RWPE2 (cell line): ENCODE data around the gene JAM2.

Source experiments
- ATAC-seq: fragments of 200-7000 bp; cut with Tn5 transposase; 3 replicates; pipeline ENCODE4 v1.9.1; 2021; ENCODE audit warnings: low read depth
- DNase-seq: peaks from one replicate; pipeline ENCODE4 v3.0.0-alpha.2; 2020; ENCODE audit warnings: low spot score
- H3K27ac ChIP-seq: fragments of 450-650 bp; 2 replicates; pipeline ENCODE4 v1.5.1; 2017; ENCODE audit warnings: mild to moderate bottlenecking; ENCODE audit not compliant: poor library complexity, severe bottlenecking
- H3K27me3 ChIP-seq: fragments of 250-450 bp; sonication (Bioruptor Pico); 2 replicates; pipeline ENCODE4 v1.5.1; 2021; ENCODE audit warnings: mild to moderate bottlenecking, moderate library complexity; ENCODE audit not compliant: insufficient read depth, poor library complexity, severe bottlenecking
- H3K36me3 ChIP-seq: fragments of 250-450 bp; sonication (Bioruptor Pico); 2 replicates; pipeline ENCODE4 v1.5.1; 2020; ENCODE audit warnings: low read depth, mild to moderate bottlenecking, moderate library complexity
- H3K4me1 ChIP-seq: fragments of 250-450 bp; sonication (Bioruptor Pico); 2 replicates; pipeline ENCODE4 v1.5.1; 2021; ENCODE audit warnings: mild to moderate bottlenecking, moderate library complexity; ENCODE audit not compliant: insufficient read depth, poor library complexity, severe bottlenecking
- H3K4me3 ChIP-seq: fragments of 250-450 bp; sonication (Bioruptor Pico); 2 replicates; pipeline ENCODE4 v1.5.1; 2021; ENCODE audit warnings: mild to moderate bottlenecking, moderate library complexity; ENCODE audit not compliant: severe bottlenecking
- H3K9me3 ChIP-seq: fragments of 250-450 bp; sonication (Bioruptor Pico); 2 replicates; pipeline ENCODE4 v1.5.1; 2021; ENCODE audit warnings: mild to moderate bottlenecking, moderate library complexity; ENCODE audit not compliant: severe bottlenecking
- CTCF ChIP-seq: fragments of 450-650 bp; IDR thresholded peaks from one replicate; pipeline ENCODE4 v1.5.1; 2017; ENCODE audit warnings: mild to moderate bottlenecking, moderate library complexity; ENCODE audit not compliant: poor library complexity, severe bottlenecking

Gene JAM2

DNA sequence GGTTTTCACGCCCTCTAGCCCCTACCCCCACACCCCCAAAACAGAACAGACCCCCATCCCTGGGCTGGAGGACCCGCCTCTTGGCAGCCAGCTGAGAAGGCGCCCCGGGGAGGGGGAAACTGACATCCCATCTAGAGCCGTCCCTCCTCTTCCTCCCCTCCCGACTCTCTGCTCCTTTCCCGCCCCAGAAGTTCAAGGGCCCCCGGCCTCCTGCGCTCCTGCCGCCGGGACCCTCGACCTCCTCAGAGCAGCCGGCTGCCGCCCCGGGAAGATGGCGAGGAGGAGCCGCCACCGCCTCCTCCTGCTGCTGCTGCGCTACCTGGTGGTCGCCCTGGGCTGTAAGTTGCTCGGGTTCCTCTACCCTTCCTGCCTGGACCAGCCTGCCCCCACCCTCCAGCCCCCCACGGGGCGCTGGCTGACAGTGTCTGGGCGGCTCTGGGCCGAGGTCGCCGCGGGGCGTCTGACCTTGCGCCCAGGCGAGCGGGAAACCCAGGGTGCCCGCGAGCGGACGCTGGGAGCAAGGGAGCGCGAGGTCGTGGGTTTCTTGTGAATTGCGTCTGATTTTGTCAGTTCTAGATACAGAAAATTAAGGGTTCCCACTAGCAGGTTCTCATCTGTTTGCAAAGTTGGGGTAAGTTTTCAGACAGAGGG is 618 bp downstream of the JAM2 start:
- Histone ChIP-seq H3K27ac (no peak overlapping the region), H3K36me3 (no peaks in the 10 kb centered on the region), H3K9me3 (no peaks in the 10 kb centered on the region), H3K4me1 (no peaks in the 10 kb centered on the region), H3K27me3 (peaks cover 39% of the 10 kb centered on the region), H3K4me3 (peak overlapping the region; percentile 30)
- peak; percentile 30 for TF ChIP-seq CTCF
- DNase-seq = no peak
- ATAC-seq = peak; percentile 71

DNA sequence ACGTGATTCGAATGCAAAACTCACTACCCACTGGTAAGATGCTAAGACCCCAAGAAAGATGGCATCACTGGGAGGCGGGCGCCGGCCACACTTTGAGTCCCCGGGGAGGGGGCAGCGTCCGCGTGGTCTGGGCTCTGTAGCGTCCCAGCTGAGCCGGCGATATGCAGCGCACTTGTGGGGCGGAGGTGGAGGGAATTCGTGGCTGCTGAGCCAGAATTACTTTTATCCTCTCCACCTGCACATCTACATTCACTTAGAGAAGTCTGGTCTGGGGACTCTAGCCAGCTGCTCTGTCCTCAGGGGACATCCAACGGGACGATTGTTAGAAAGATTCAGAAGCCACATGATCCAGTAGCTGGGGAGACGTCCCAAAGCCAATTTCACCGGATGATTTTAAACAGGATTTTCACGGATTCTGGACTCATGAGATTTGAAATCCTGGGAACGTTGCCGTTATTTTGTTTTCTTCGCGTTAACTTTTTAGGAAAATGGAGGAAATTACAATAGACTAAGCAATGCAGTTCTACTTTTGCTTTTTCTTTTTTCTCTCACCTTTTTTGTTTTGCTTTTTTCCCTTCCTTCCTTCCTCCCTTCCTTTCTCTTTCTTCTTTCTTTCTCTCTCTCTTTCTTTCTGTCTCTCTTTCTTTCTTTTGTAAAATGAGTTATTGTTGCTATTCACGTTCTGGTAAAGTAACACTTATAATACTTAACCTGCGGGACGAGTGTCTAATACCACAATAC is 1.3 kb downstream of the JAM2 start:
- ATAC-seq (peak; percentile 50), DNase-seq (no peak)
- Histone ChIP-seq H3K27me3 (peaks cover 39% of the 10 kb centered on the region), H3K4me1 (no peaks in the 10 kb centered on the region), H3K9me3 (no peaks in the 10 kb centered on the region), H3K27ac (no peak overlapping the region), H3K36me3 (no peaks in the 10 kb centered on the region), H3K4me3 (peak overlapping the region; percentile 30)
- no peak for TF ChIP-seq CTCF

- no peaks in the 10 kb centered on the region for H3K4me1 ChIP-seq
- H3K4me3 ChIP-seq = no peak overlapping the region
- ATAC-seq = no peak
- DNase-seq = no peak
- no peak for TF ChIP-seq CTCF
- H3K9me3 ChIP-seq = no peaks in the 10 kb centered on the region
- no peak overlapping the region for H3K27ac ChIP-seq
- H3K27me3 ChIP-seq = peaks cover 39% of the 10 kb centered on the region
- no peaks in the 10 kb centered on the region for H3K36me3 ChIP-seq
Observed at GRCh38 chr21:25640943-25641292, 1.9 kb downstream of the JAM2 start.

- TF ChIP-seq CTCF = no peak
- Histone ChIP-seq H3K4me1 (no peaks in the 10 kb centered on the region), H3K27ac (no peak overlapping the region), H3K27me3 (peaks cover 29% of the 10 kb centered on the region), H3K36me3 (no peaks in the 10 kb centered on the region), H3K9me3 (no peaks in the 10 kb centered on the region), H3K4me3 (no peak overlapping the region)
- DNase-seq (no peak), ATAC-seq (no peak)
Observed at GRCh38 chr21:25643486-25643885, 4.4 kb downstream of the JAM2 start.

DNA sequence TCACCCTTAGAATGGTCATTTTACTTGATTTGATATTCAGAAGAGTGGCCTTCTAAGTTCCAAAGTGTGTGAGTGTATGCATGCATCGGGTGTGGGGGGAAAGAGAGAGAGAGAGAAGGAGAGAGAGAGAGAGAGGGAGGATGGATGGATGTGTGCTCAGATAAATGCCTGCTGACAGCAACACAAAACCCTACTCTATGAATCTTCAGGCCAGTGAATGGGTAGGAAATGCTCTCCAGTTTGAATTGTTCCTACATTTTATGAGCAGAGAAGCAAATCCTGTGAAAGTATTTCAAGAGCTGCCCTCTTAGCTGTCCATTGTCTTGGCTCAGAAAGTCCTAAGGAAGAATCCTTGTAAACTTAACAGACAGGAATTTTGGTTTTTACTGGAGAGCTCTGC is 7.4 kb downstream of the JAM2 start:
- no peak for TF ChIP-seq CTCF
- H3K4me1 ChIP-seq = no peaks in the 10 kb centered on the region
- DNase-seq = no peak
- no peaks in the 10 kb centered on the region for H3K36me3 ChIP-seq
- no peaks in the 10 kb centered on the region for H3K9me3 ChIP-seq
- peaks cover 3% of the 10 kb centered on the region for H3K27me3 ChIP-seq
- no peak overlapping the region for H3K27ac ChIP-seq
- H3K4me3 ChIP-seq = no peak overlapping the region
- ATAC-seq = no peak
